RWPE2 (cell line): ENCODE data around the gene TTLL6.

Experiments used
- ATAC-seq: fragments of 200-7000 bp; cut with Tn5 transposase; 3 replicates; pipeline ENCODE4 v1.9.1; 2021; ENCODE audit warnings: low read depth
- DNase-seq: peaks from one replicate; pipeline ENCODE4 v3.0.0-alpha.2; 2020; ENCODE audit warnings: low spot score
- H3K27ac ChIP-seq: fragments of 450-650 bp; 2 replicates; pipeline ENCODE4 v1.5.1; 2017; ENCODE audit warnings: mild to moderate bottlenecking; ENCODE audit not compliant: poor library complexity, severe bottlenecking
- H3K27me3 ChIP-seq: fragments of 250-450 bp; sonication (Bioruptor Pico); 2 replicates; pipeline ENCODE4 v1.5.1; 2021; ENCODE audit warnings: mild to moderate bottlenecking, moderate library complexity; ENCODE audit not compliant: insufficient read depth, poor library complexity, severe bottlenecking
- H3K36me3 ChIP-seq: fragments of 250-450 bp; sonication (Bioruptor Pico); 2 replicates; pipeline ENCODE4 v1.5.1; 2020; ENCODE audit warnings: low read depth, mild to moderate bottlenecking, moderate library complexity
- H3K4me1 ChIP-seq: fragments of 250-450 bp; sonication (Bioruptor Pico); 2 replicates; pipeline ENCODE4 v1.5.1; 2021; ENCODE audit warnings: mild to moderate bottlenecking, moderate library complexity; ENCODE audit not compliant: insufficient read depth, poor library complexity, severe bottlenecking
- H3K4me3 ChIP-seq: fragments of 250-450 bp; sonication (Bioruptor Pico); 2 replicates; pipeline ENCODE4 v1.5.1; 2021; ENCODE audit warnings: mild to moderate bottlenecking, moderate library complexity; ENCODE audit not compliant: severe bottlenecking
- H3K9me3 ChIP-seq: fragments of 250-450 bp; sonication (Bioruptor Pico); 2 replicates; pipeline ENCODE4 v1.5.1; 2021; ENCODE audit warnings: mild to moderate bottlenecking, moderate library complexity; ENCODE audit not compliant: severe bottlenecking
- CTCF ChIP-seq: fragments of 450-650 bp; IDR thresholded peaks from one replicate; pipeline ENCODE4 v1.5.1; 2017; ENCODE audit warnings: mild to moderate bottlenecking, moderate library complexity; ENCODE audit not compliant: poor library complexity, severe bottlenecking

The TTLL6 gene

DNA sequence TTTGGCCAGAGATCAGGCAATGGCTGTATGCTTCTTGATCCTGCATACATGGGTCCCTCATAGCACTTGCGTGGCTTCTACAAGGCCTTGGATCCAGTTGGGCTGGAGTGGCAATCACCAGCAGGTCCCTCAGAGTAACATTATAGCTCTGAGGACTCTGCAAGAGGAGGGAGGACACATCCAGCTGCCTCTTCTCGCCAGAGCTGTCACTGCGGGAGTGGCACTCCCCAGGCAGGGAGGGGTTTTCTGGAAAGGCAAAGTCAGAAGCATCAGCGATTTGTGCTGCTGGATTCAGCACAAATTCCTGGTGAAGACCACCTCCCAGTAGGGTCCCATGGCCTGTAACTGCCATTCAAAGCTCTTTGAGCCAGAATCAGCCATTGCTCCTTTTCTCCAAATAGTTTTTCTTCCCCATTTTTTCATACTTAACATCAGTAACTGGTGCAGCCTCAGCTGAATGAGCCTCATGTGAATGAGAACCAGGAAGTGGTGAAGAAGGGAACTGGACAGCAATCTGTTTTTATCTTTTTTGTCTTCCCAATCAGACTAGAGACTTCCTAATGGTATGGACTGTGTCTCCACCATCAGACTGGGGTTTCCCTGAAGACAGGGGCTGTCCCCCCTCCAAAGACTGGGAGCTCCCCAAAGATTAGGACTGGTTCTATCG lies 47.9 kb downstream of the TTLL6 start:
- Histone ChIP-seq H3K27ac (no peak overlapping the region), H3K27me3 (no peaks in the 10 kb centered on the region), H3K4me3 (no peak overlapping the region), H3K9me3 (no peaks in the 10 kb centered on the region), H3K36me3 (no peaks in the 10 kb centered on the region), H3K4me1 (no peaks in the 10 kb centered on the region)
- ATAC-seq (no peak), DNase-seq (no peak)
- TF ChIP-seq CTCF: no peak

- no peak overlapping the region for H3K4me3 ChIP-seq
- no peak for TF ChIP-seq CTCF
- no peaks in the 10 kb centered on the region for H3K9me3 ChIP-seq
- DNase-seq (no peak), ATAC-seq (no peak)
- no peaks in the 10 kb centered on the region for H3K36me3 ChIP-seq
- no peaks in the 10 kb centered on the region for H3K4me1 ChIP-seq
- no peak overlapping the region for H3K27ac ChIP-seq
- H3K27me3 ChIP-seq: no peaks in the 10 kb centered on the region
Measured at GRCh38 chr17:48767263-48767774, 49.7 kb downstream of the TTLL6 start.

- Histone ChIP-seq H3K27ac (no peak overlapping the region), H3K27me3 (peaks cover 12% of the 10 kb centered on the region), H3K4me1 (no peaks in the 10 kb centered on the region), H3K9me3 (no peaks in the 10 kb centered on the region), H3K36me3 (no peaks in the 10 kb centered on the region), H3K4me3 (no peak overlapping the region)
- no peak for ATAC-seq
- no peak for DNase-seq
- no peak for TF ChIP-seq CTCF
Measured at GRCh38 chr17:48761114-48761513, 55.9 kb downstream of the TTLL6 start.

DNA sequence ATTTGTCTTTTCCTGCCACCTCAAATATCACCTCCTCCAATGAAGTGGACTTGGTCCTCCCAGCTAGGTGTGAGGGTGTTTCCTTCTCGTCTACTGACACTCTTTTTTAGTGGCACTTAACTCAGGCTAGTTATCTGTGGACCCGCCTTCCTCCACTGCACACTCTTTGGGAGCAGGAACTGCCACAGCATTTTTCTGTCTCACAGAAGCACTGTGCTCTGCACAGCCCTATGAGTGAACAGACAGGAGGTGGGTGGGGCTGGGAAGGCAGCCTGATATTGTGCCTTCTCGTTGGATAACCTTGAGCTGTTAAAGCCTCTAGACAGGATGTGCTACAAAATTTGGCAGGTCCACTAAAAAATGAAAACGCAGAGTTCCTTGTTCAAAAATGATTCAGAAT lies 56.6 kb downstream of the TTLL6 start:
- DNase-seq: no peak
- H3K27me3 ChIP-seq: peaks cover 17% of the 10 kb centered on the region
- no peak for TF ChIP-seq CTCF

GRCh38 chr17:48759288-48759687 lies 57.7 kb downstream of the TTLL6 start:
- ATAC-seq (no peak), DNase-seq (no peak)
- no peak for TF ChIP-seq CTCF
- H3K4me1 ChIP-seq: no peaks in the 10 kb centered on the region
- no peak overlapping the region for H3K27ac ChIP-seq
- no peaks in the 10 kb centered on the region for H3K36me3 ChIP-seq
- H3K27me3 ChIP-seq: peaks cover 24% of the 10 kb centered on the region
- no peak overlapping the region for H3K4me3 ChIP-seq
- peaks cover 2% of the 10 kb centered on the region for H3K9me3 ChIP-seq

More for the DNA sequence above, 56.6 kb downstream of the TTLL6 start:
- no peak overlapping the region for H3K4me3 ChIP-seq
- peaks cover 2% of the 10 kb centered on the region for H3K9me3 ChIP-seq
- H3K27ac ChIP-seq: no peak overlapping the region
- 0 out of 3 replicates have a peak, but pooled peaks have one; percentile 25 for ATAC-seq
- no peaks in the 10 kb centered on the region for H3K4me1 ChIP-seq
- no peaks in the 10 kb centered on the region for H3K36me3 ChIP-seq
